ENCODE measurements around the gene BTBD7.

Gene BTBD7

DNA sequence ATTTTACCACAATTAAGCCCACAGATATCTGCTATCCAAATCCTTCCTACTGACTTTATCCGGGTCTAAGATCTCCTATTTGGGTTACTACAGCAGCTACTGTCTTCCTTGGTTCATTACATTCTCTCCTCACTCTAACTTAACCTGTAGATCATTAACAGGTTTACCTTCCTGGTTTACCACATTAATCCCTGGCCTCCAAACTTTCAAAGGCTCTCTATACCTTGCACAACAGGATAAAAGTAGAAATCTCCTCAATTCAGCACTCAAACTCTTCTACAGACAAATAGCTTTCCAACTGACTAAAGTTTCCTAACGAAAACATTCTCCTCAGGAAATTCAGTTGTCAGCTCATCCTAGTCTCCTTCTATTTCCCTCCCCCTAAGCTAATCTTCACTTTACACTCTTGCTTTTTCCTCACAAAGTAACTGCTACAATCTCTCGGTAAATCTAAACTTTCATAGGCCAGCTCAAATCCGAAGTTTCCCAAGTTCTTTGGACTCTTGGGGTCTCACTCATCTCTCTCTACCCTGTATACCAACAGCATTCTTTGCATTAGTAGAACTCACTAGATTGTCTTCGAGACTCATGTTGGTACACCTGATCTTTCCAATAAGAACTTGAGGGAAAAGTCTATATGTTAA, 2.7 kb downstream of the BTBD7 start:
- DNase-seq (ENCODE audit: low read depth): no peak

DNA sequence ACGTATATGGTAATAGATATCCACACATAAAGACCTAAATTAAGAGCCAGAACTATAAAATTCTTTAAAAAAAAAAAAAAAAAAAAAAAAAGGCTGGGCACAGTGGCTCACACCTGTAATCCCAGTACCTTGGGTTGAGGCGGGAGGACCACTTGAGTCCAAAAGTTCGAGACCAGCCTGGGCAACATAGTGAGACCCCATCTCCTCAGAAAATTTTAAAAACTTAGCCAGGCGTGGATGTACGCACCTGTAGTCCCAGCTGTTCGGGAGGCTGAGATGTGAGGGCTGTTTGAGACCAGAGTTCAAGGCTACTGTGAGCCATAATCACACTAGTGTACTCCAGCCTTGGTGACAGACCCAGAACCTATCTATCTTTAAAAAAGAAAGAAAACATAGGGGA, 4.3 kb downstream of the BTBD7 start:
- DNase-seq (ENCODE audit: low read depth): no peak

DNA sequence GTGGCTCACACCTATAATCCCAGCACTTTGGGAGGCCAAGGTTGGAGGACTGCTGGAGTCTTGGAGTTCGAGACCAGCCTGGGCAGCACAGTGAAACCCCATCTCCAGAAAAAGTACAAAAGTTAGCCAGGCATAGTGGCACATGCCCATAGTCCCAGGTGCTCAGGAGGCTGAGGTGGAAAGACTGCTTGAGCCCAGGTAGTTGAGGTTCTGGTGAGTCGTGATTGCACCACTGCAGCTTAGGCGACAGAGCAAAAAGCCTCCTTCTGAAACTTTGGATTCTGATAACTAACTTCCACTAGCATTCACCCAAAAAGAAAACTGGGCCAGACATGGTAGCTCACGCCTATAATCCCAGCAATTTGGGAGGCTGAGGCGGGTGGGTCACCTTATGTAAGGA, 6.6 kb downstream of the BTBD7 start:
- DNase-seq (ENCODE audit: low read depth): no peak

DNA sequence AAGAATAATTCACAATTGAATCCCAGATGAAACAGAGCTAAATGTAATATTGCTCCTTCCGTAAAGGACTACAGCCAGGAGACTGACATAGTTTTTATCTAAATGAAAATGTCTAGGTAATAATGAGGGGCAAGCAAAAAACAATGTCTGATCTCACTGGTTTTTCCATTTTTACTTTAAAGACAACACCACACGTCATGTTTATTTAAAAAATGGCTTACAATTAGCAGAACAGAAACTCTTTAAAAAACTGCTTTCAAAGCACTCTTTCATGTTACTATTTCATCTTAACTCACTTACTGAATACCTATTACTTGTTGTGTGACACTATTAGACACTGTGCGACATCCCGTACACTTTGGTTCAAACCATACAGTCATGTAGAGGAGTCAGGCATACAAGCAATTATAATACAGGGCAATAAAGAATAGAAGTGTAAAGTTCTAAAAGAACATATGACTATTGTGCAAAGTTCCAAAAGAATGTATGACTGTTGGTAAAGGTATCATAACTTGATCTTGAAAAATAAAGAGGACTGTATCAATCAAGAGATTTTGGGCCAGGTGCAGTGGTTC, 9.1 kb downstream of the BTBD7 start:
- DNase-seq (ENCODE audit: low read depth): no peak

DNA sequence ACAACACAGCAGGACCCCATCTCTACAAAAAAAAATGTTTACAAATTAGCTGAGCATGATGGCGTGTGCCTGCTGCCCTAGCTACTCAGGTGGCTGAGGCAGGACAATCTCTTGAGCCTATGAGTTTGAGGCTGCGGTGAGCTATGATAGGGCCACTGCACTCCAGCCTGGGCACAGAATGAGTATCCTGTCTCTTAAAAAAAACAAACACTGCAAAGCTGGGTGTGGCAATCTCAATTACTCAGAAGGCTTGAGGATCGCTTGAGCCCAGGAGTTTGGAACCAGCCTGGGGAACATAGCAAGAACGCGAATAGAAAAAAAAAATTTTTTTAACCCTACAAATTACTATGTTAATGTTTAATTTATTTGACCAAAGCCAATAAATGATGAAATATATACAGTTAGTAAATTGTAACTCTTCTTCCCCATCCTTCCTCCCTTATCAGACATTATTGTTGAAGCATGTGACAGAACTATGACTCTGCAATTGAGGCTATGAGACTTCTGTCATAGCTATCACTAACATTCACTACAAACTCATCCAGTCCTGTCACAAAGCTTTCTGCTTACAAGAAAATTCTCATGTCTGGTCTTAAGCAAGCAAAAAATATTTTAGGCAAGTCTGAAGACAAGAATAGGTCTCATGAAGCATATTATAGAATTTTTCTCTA, 9.8 kb downstream of the BTBD7 start:
- no peak for DNase-seq (ENCODE audit: low read depth)

DNA sequence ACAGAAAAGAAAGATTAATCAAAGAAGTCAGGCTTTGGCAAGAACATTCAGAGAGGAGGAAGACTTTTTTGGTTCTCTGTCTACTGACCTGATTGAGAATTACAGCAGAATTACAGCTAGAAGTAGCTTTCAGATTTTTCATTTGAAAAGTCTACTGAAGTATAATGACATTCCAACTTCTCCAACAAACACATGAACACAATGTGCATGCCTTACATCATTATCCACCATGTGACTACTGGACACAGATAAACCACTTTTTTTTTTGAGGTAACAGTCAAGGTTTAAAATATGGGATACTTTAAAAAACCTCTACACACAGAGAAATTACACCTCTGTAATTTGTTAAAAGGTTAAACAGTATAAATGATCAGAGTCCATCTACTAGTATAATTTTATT, 12.3 kb downstream of the BTBD7 start:
- DNase-seq (ENCODE audit: low read depth): no peak

DNA sequence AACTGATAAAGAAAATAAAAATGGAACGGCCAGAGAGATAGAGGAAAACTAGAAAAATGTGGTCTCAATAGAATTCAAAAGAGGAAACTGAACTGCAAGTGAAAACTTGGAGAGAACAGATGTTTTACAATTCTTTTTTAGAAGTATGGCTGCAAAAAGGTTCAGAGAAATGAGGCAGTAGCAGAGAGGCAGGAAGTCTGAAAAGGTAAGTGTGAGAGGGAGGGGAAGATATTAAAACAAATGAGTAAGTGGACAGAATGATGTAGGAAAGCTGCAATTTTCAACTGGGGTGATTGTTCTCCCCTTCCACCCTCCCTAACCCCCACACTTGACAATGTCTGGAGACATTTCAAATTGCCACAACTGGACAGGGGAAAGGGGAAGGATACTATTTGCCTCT, 12.9 kb downstream of the BTBD7 start:
- no peak for DNase-seq (ENCODE audit: low read depth)

DNA sequence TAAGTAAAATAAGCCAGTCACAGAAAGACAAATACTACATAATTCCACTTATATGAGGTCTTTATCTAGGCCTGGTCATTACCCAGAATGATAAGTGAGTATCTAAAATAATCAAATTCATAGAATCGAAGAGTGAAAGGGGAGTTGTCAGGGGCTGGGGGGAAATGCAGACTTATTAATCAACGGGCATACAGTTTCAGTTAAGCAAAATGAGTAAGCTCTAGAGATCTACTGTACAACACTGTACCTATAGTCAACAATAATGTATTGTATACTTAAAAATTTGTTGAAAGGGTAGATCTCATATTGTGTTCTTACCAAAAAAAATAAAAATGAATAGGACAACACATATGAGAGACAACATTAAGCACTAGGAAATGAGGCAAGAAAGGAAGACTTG, 13.3 kb downstream of the BTBD7 start:
- DNase-seq (ENCODE audit: low read depth): no peak

DNA sequence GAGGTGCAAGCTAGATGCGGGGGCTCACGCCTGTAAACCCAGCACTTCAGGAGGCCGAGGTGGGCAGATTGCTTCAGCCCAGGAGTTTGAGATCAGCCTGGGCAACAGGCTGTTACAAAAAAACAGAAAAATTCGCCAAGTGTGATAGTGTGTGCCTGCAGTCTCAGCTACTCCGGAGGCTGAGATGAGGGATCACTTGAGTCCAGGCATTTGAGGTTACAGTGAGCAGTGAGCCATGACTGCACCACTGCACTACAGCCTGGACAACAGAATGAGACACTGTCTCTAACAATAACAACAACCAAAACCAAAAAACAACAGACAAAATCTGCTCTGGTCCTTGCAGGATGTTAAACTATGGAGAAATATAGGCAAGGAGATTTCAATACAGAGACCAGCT, 13.9 kb downstream of the BTBD7 start:
- no peak for DNase-seq (ENCODE audit: low read depth)

DNA sequence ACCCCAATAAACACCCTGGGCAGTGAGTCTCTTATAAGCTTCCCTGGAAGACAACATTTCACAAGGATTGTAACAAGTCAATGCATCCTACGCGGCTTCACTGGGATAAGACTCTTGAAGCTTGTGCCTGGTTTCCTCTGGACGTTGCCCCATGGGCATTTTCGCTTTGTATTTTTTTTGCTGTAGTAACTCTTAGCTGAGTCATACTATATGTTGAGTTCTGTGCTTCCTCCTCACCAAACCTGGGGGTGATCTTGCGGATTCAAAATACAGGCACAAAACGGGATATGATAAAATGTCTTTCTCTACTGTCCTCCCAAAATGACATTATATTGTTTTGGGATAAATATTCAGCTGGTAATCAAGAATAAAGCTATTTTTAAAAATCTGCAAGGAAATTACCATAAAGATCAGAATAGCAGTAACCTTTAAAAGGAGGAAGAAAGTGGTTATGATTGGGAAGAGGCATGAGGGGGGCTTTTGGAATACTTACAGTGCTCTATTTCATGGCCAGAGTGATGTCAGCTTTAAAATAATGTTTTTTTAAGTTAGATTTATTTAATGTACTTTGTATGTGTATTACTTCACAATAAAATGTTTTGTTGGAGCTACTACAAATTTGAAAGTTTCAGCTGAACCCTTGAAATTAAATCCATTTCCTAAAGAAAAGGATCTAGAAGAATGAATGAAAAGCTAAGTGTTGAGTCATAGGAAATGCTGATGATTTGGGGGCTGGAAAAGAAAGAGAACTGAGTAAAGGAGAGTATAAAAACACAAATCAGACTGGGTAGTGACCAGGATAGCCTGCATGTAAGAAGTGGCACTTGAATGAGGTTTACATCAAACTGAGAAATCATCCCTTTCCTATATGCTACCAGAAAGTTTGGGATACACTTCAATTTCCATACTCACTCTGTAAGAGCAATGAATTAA, 14.7 kb downstream of the BTBD7 start:
- DNase-seq (ENCODE audit: low read depth): no peak

DNA sequence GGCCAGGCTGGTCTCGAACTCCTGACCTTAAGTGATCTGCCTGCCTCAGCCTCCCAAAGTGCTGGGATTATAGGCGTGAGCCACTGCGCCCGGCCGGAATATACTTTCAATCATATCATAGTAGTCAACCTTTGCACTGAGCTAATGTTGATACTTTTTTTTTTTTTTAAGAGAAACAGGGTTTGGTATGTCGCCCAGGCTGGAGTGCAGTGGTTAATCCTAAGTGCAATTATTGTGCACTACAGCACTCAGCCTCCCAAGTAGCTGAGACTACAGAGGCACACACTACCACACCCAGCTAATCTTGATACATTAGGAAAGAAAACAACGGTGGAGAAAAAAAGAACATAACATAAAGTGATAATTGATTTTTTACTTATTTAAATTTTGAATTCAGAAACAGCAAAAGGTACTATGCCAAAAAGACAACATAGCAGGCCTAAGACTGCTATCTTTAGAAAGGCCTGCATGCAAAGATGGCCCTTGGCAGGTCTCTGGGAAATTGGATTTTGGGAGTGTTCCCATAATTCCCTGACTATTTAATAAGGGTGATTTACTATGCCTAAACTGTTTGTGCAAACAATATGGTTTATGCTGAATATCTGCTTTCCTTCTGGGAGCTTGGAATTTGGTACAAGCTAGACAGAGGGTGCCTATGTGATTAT, 15.5 kb downstream of the BTBD7 start:
- DNase-seq (ENCODE audit: low read depth): no peak

DNA sequence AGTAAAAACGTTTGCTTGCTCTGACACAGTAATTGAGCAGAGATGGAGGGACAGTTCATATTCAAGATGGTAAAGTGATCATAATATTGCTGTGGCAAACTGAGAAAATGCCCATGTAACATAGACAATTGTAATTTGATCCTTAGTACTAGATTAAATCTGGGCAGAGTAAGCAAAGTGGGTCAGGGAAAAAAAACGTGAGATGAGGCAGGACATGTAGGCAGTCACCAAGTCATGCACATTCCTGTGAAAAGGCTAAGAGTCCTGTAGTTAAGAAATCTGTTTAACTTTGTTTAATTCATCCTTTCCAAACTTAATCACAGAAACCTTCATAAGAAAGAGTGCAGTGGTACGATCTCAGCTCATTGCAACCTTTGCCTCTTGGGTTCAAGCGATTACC, 16.1 kb downstream of the BTBD7 start:
- no peak for DNase-seq (ENCODE audit: low read depth)

DNA sequence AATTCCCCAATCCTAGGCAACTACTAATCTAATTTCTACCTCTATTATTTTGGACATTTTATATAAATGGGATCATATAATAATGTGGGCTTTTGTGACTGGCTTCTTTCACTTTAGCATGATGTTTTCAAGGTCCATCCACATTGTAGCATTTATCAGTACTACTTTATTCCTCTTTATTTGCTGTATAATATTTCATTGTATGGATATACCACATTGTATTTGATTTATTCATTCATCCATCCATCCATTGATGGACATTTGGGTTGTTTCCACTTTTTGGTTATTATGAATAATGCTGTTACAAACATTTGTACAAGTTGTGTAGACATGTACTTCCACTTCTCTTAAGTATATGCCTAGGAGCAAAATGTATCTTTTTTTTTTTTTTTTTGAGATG, 17.3 kb downstream of the BTBD7 start:
- no peak for DNase-seq (ENCODE audit: low read depth)

DNA sequence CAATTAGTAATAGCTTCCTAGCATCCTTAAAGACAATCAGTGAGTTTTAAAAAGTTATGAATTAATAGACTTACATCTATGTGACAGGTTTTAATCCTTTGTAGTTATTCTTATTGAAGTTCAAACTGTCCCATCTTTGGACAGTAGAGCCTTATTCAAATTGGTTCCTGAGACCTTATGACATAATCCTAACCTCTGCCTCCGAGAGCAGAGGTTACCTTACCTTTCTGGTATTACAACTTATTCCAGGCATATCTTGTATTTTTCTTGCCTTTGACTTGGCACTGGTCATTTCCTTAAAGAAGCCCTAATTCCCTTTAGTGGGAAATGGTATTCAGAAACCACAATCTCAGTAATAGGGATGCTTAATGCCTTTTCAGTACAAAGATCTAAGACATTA, 21.8 kb downstream of the BTBD7 start:
- no peak for DNase-seq (ENCODE audit: low read depth)

DNA sequence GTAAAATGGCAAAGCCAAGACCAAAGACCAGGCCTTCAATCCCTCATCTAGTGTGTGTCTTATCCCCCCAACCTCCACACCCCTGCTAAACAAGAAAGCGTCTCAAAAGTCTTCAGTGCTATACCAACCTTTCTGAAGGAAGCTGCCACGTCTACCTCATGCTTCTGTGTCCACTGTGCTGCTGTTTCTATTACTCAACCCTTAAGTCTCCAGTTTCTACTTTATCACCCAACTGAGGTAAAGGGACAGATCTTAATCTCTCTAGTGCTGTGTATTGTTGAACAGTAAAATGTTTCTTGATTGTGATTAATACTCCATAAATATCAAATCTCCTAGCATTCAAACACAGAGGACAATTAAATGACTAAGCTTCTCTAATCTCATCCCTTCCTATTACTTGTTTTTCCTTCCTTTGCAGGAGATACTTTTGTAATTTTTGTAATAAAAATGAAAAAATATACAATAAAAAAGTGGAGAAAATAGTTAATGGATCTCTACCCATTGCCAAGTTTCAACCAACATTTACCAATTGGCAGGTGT, 23.3 kb downstream of the BTBD7 start:
- no peak for DNase-seq (ENCODE audit: low read depth)

DNA sequence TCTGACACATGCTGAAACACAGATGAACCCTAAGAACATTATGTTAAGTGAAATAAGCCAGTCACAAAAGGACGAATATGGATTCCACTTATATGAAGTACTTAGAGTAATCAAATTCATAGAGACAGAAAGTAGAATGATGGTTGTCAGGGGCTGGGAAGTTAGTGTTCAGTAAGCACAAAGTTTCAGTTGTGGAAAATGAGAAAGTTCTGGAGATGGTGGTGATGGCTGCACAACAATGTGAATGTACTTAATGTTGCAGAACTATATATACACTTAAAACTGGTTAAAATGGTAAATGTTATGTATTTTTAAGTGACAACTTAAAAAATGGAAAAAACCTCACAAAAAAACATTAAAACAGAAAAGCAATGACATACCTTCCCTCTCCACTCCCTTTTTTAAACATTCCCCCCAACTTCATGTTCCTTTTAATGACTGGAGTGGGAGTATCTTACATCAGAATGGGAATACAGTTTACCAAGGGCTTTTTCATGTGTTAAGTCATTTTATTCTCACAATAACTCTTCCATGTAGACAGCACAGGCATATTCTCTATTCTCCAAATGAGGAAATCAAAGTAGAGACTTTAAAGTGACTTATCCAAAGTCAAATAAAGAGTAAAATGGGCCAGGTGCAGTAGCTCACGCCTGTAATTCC, 24.0 kb downstream of the BTBD7 start:
- DNase-seq (ENCODE audit: low read depth): no peak

DNA sequence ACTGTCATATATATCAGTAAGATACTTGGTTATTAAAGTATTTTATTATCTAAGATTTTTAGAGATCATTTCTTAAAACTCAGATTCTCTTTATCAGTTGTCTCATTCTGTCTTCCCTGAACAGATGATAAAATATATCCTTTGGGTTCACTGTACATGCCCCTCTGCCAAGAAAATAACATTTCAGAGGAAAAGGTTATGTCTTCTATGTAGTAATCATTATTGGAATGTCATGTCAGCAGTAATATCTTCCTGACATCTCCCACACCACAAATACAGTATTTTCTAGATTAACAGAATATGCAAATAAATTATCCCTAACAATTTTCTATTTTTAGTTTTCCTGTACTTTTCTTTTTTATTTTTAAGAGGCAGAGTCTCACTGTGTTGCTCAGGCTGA, 26.0 kb downstream of the BTBD7 start:
- DNase-seq (ENCODE audit: low read depth): no peak

DNA sequence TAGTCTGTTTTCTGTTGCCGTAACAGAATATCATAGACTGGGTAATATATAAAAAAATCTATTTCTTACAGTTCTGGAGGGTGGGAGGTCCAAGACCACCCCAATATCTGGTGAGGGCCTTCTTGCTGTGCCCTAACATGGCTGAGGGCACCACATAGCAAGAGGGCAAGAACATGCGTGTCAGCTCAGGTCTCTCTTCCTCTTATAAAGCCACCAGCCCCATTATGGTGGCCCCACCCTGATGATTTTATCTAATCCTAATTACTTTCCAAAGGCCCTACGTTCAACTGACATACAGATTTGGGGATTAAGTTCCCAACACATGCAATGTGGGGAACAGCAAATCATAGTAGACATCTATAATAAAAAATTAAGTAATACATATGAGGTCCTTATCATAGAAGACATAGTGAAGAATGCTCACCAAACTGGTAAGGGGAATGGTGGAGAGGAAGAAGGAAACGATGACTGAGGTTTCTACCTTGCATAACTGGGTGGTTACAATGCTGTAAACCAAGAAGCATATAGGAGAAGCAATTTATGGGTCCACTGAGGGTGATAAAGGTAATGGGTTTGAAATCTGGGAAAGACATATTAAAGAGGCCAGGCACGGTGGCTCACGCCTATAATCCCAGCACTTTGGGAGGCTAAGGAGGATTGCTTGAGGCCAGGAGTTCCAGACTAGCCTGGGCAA, 27.0 kb downstream of the BTBD7 start:
- no peak for DNase-seq (ENCODE audit: low read depth)

DNA sequence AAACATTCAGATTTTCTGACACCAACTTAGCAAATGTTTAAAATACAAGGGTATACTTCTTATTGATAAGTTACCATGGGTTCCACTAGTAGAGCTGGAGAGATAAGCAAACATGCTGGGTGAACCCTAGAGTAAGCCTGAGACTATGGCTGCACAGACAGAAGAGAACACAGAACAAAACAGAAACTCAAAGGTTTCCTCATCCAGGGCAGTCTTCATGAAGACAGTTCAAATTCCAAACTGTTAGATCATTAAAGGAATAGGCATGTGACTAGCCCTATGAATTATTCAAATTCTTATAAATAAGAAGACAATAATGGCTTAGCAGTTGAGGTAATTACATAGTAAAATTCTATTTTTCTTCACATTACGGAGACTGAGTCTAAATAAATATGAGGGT, 28.1 kb downstream of the BTBD7 start:
- DNase-seq (ENCODE audit: low read depth): no peak

DNA sequence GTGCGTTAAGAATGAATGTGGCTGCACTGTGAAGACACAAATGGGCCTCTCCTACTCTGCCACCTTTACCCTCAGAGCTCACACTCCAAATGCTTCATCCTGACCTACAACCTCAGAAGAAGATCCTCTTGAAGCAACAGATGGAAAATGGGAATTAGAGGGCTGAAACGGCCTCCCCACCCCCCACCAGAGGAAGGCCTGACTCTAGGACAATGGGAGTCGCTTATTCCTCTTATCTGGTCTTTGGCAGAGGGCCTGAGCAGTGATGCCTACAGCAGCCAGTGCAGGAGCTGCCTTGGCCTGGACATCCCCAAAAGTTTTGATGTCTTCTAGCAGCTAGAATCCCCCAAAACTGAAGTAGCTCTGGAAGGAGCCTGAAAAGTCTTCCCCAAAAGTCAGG, 29.2 kb downstream of the BTBD7 start:
- no peak for DNase-seq (ENCODE audit: low read depth)
